ENCODE measurements around the gene CLEC3A.

- no peak for TF ChIP-seq TAF1 (IDR thresholded peaks at IDR 0.05; ENCODE audit: low read depth)
- TF ChIP-seq MAX (IDR thresholded peaks at IDR 0.05): no peak
- no peak for TF ChIP-seq CEBPB (IDR thresholded peaks at IDR 0.05)
- TF ChIP-seq FOXM1 (IDR thresholded peaks at IDR 0.05; ENCODE audit: borderline replicate concordance, low read depth): no peak
- no peak for TF ChIP-seq REST (IDR thresholded peaks at IDR 0.05; ENCODE audit: low read depth)
- TF ChIP-seq ZBTB7A (IDR thresholded peaks at IDR 0.05; ENCODE audit: low read depth): no peak
- no peak for TF ChIP-seq EP300 (IDR thresholded peaks at IDR 0.05; ENCODE audit: borderline replicate concordance)
- no peak for TF ChIP-seq TEAD4 (IDR thresholded peaks at IDR 0.05)
Observed at GRCh38 chr16:78065319-78065718, 43.0 kb downstream of the CLEC3A start.

Data from Ishikawa (cell line).